GM19452 (cell line): ENCODE measurements around the gene IL1RAPL2.
"Not testable (repeated sequence)": the region's sequence is repeated elsewhere in the genome, so short reads cannot be mapped to it uniquely, and the experiment has no call there.

Experiments used
- ATAC-seq: cut with Tn5 transposase; IDR thresholded peaks from one replicate; pipeline ENCODE4 v1.9.1; 2021; ENCODE audit not compliant: unreplicated experiment

IL1RAPL2 gene

GRCh38 chrX:105006996-105007395 is 441.0 kb downstream of the IL1RAPL2 start:
- no peak for ATAC-seq

- no peak for ATAC-seq
These were observed 447.7 kb downstream of the IL1RAPL2 start for GRCh38 chrX:105013719-105014118.

GRCh38 chrX:105017641-105018040 is 451.6 kb downstream of the IL1RAPL2 start:
- no peak for ATAC-seq

- no peak for ATAC-seq
These were observed 452.9 kb downstream of the IL1RAPL2 start for GRCh38 chrX:105018865-105019264.

- not testable (repeated sequence) for ATAC-seq
These were observed 463.0 kb downstream of the IL1RAPL2 start for GRCh38 chrX:105028962-105029361.

GRCh38 chrX:105038672-105039328 is 472.8 kb downstream of the IL1RAPL2 start:
- ATAC-seq = no peak

GRCh38 chrX:105050921-105051320 is 484.9 kb downstream of the IL1RAPL2 start:
- no peak for ATAC-seq

- ATAC-seq = no peak
These were observed 485.4 kb downstream of the IL1RAPL2 start for GRCh38 chrX:105051364-105051763.

- no peak for ATAC-seq
These were observed 486.9 kb downstream of the IL1RAPL2 start for GRCh38 chrX:105052926-105053325.

GRCh38 chrX:105063743-105064142 is 497.7 kb downstream of the IL1RAPL2 start:
- ATAC-seq = no peak

- no peak for ATAC-seq
These were observed 532.2 kb downstream of the IL1RAPL2 start for GRCh38 chrX:105098201-105098600.

- no peak for ATAC-seq
These were observed 532.8 kb downstream of the IL1RAPL2 start for GRCh38 chrX:105098812-105099211.

GRCh38 chrX:105101378-105101777 is 535.4 kb downstream of the IL1RAPL2 start:
- no peak for ATAC-seq

- no peak for ATAC-seq
These were observed 543.9 kb downstream of the IL1RAPL2 start for GRCh38 chrX:105109936-105110335.

GRCh38 chrX:105114554-105115130 is 548.6 kb downstream of the IL1RAPL2 start:
- no peak for ATAC-seq

- ATAC-seq = not testable (repeated sequence)
These were observed 549.8 kb downstream of the IL1RAPL2 start for GRCh38 chrX:105115596-105116320.

GRCh38 chrX:105116486-105116885 is 550.5 kb downstream of the IL1RAPL2 start:
- ATAC-seq = no peak

GRCh38 chrX:105117621-105118020 is 551.6 kb downstream of the IL1RAPL2 start:
- no peak for ATAC-seq

GRCh38 chrX:105120463-105120862 is 554.5 kb downstream of the IL1RAPL2 start:
- no peak for ATAC-seq

- ATAC-seq = no peak
These were observed 555.2 kb downstream of the IL1RAPL2 start for GRCh38 chrX:105121186-105121585.

GRCh38 chrX:105126201-105126600 is 560.2 kb downstream of the IL1RAPL2 start:
- no peak for ATAC-seq

GRCh38 chrX:105134273-105134672 is 568.3 kb downstream of the IL1RAPL2 start:
- no peak for ATAC-seq
